ENCODE results near the gene ZC3H4. TPM values are rescaled to one million over a fixed set of nuclear protein-coding genes. Genes with fewer than 3 reads are reported as not detected.
"Not testable (repeated sequence)": the region's sequence is repeated elsewhere in the genome, so short reads cannot be mapped to it uniquely, and the experiment has no call there.

The ZC3H4 gene
- total RNA-seq, 1 donor from 2014 or later, result 89.1 TPM

- Mint-ChIP-seq H3K27me3 (no peaks in the 10 kb centered on the region), H3K27ac (no peak overlapping the region), H3K4me1 (peaks cover 9% of the 10 kb centered on the region), H3K4me3 (no peak overlapping the region), H3K36me3 (ENCODE audit: low read depth) (peaks cover 66% of the 10 kb centered on the region), H3K9me3 (no peaks in the 10 kb centered on the region)
- TF ChIP-seq CTCF (IDR thresholded peaks at IDR 0.05), result no peak
- ATAC-seq (ENCODE audit: low read depth) (no peak), DNase-seq (no peak)
- intact Hi-C loops (cut with micrococcal nuclease), result no loop called here
- ChIA-PET POLR2A (no interaction called here), CTCF (interaction anchor here (1.4 kb wide), 1 partner anchor 99 kb away, joined by 3 read pairs; no protein-coding TSS in a partner anchor)
Measured at GRCh38 chr19:47144630-47145029, 31.1 kb upstream of the ZC3H4 start.

DNA sequence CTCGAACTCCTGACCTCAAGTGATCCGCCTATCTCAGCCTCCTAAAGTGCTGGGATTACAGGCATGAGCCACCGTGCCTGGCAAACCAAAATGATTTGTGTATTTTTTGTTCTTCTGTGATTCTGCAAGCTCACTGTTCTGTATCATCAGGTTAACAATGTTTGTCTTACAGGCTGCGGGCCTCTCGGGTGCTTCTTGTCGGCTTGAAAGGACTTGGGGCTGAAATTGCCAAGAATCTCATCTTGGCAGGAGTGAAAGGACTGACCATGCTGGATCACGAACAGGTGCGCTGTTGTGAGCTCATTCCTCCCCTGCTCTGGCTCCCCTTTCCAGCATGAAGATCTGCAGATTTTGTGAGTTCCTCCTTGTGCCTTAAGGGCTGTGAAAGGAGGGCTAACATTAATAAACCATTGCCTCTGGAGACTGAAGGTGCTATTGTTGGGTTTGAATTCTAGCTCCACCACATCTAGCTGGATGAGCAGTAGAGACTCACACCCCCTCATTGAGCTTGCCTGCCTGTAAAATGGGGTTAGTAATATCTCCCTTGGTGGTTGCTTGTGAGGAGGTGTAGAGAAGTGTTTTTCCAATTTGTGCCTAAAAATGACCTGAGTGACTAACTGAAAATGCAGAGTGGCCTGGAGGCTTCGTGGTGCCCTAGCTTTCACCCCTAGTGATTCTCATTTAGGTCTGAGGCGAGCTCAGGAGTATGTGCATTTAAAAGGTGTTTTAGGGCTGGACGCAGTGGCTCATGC is 29.9 kb upstream of the ZC3H4 start:
- peaks cover 6% of the 10 kb centered on the region for H3K4me1 Mint-ChIP-seq
- DNase-seq (no peak), ATAC-seq (ENCODE audit: low read depth) (no peak)
- no peaks in the 10 kb centered on the region for H3K27me3 Mint-ChIP-seq
- no peak overlapping the region for H3K27ac Mint-ChIP-seq
- no peak overlapping the region for H3K4me3 Mint-ChIP-seq
- intact Hi-C loops (cut with micrococcal nuclease), result no loop called here
- ChIA-PET CTCF (no interaction called here), POLR2A (no interaction called here)
- no peak for TF ChIP-seq CTCF (IDR thresholded peaks at IDR 0.05)
- peaks cover 64% of the 10 kb centered on the region for H3K36me3 Mint-ChIP-seq (ENCODE audit: low read depth)
- H3K9me3 Mint-ChIP-seq, result no peaks in the 10 kb centered on the region

DNA sequence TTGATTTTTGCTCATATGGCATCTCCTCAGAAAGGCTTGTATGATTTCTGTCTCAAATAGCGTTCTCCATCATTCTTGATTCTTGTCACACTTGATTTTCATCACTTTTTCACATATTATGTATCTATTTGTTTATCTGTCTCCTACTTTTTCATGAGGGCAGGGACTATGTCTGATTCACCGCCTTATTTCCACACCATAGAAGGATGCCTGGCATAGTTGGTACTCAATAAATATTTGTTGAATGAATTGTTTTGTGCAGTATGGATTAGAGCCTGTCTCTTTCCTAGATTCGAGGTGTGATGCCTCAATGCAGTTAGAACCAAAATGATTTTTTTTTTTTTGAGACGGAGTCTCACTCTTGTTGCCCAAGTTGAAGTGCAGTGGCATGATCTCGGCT is 29.2 kb upstream of the ZC3H4 start:
- H3K4me1 Mint-ChIP-seq, result peaks cover 6% of the 10 kb centered on the region
- no peak for ATAC-seq (ENCODE audit: low read depth)
- ChIA-PET CTCF (no interaction called here), POLR2A (no interaction called here)
- intact Hi-C loops (cut with micrococcal nuclease), result no loop called here
- no peak for DNase-seq
- no peak overlapping the region for H3K4me3 Mint-ChIP-seq
- no peak for TF ChIP-seq CTCF (IDR thresholded peaks at IDR 0.05)
- peaks cover 59% of the 10 kb centered on the region for H3K36me3 Mint-ChIP-seq (ENCODE audit: low read depth)
- no peaks in the 10 kb centered on the region for H3K9me3 Mint-ChIP-seq
- no peaks in the 10 kb centered on the region for H3K27me3 Mint-ChIP-seq
- H3K27ac Mint-ChIP-seq, result no peak overlapping the region

DNA sequence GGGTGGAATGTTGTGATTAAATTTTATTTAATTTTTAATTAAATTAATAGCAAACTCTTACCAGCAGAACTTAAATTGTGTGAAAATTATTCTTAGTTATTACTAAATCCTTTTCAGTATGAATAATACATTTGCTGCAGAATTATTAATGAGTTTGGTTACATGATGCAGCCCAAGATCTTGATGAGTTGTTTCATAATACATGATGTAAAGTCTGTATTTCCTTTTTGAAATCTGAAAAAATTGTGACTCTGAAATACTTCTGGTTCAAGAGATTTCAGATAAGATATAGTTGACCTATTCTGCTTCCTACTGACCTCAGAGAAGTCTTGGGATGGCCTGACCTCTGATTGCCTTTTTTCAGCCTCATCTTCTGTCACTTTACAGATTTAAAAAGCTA is 28.1 kb upstream of the ZC3H4 start:
- TF ChIP-seq CTCF (IDR thresholded peaks at IDR 0.05), result no peak

DNA sequence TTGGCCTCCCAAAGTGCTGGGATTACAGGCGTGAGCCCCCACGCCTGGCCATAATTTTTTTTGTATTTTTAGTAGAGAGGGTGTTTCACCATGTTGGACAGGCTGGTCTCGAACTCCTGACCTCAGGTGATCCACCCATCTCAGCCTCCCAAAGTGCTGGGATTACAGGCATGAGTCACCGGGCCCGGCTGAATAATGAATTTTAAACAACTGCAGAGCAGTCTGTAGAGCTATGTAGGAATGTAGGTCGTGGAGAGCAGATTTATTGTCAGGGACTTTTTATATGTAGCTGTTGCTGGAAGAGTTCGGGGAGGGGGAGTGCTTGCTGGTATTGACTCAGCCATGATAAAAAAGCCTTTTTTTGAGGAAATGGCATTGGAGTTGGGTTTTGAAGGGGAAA is 27.7 kb upstream of the ZC3H4 start:
- H3K4me3 Mint-ChIP-seq; DNase-seq; CTCF ChIA-PET; POLR2A ChIA-PET; H3K27ac Mint-ChIP-seq; H3K27me3 Mint-ChIP-seq; ATAC-seq (ENCODE audit: low read depth); H3K9me3 Mint-ChIP-seq; H3K4me1 Mint-ChIP-seq; intact Hi-C loops (cut with micrococcal nuclease): not testable (repeated sequence)
- peaks cover 52% of the 10 kb centered on the region for H3K36me3 Mint-ChIP-seq (ENCODE audit: low read depth)

More for the DNA sequence above, 28.1 kb upstream of the ZC3H4 start:
- ChIA-PET POLR2A (no interaction called here), CTCF (no interaction called here)
- Mint-ChIP-seq H3K36me3 (ENCODE audit: low read depth) (peaks cover 57% of the 10 kb centered on the region), H3K27ac (no peak overlapping the region), H3K9me3 (no peaks in the 10 kb centered on the region), H3K4me1 (peaks cover 6% of the 10 kb centered on the region), H3K27me3 (no peaks in the 10 kb centered on the region), H3K4me3 (no peak overlapping the region)
- intact Hi-C loops (cut with micrococcal nuclease), result no loop called here
- ATAC-seq (ENCODE audit: low read depth) (no peak), DNase-seq (no peak)

GRCh38 chr19:47135156-47135555 is 21.6 kb upstream of the ZC3H4 start:
- Mint-ChIP-seq H3K36me3 (ENCODE audit: low read depth) (peaks cover 36% of the 10 kb centered on the region), H3K4me1 (peaks cover 44% of the 10 kb centered on the region), H3K9me3 (peaks cover 2% of the 10 kb centered on the region), H3K27me3 (no peaks in the 10 kb centered on the region), H3K27ac (no peak overlapping the region), H3K4me3 (no peak overlapping the region)
- CTCF ChIA-PET, result no interaction called here
- DNase-seq (no peak), ATAC-seq (ENCODE audit: low read depth) (no peak)
- POLR2A ChIA-PET, result no interaction called here
- intact Hi-C loops (cut with micrococcal nuclease), result no loop called here
- no peak for TF ChIP-seq CTCF (IDR thresholded peaks at IDR 0.05)
